WTC11 (cell line): ENCODE data around the gene FBXO31. TPM values are rescaled to one million over a fixed set of nuclear protein-coding genes. Genes with fewer than 3 reads are reported as not detected.

ENCODE experiments used
- ATAC-seq: fragments of 200-7000 bp; cut with Tn5 transposase; 2 replicates; pipeline ENCODE4 v1.10.0; 2021; ENCODE audit warnings: mild to moderate bottlenecking, moderate library complexity
- CTCF ChIA-PET: fragments of 300-600 bp; sonication (Branson Sonifier 250); formaldehyde crosslinking; loops from one replicate; lab custom pipeline; 2021; ENCODE audit warnings: antibody characterized with exemption; lab: Charles Lee
- POLR2A ChIA-PET: fragments of 350-600 bp; sonication (Branson Sonifier 250); formaldehyde crosslinking; loops from one replicate; lab custom pipeline; 2021; ENCODE audit warnings: antibody characterized with exemption; lab: Charles Lee
- DNase-seq: peaks from one replicate; pipeline ENCODE4 v3.0.0; 2021; ENCODE audit warnings: low spot score
- H3K27ac Mint-ChIP-seq: 2 replicates; pipeline ENCODE4 v1.8.0; 2021; ENCODE audit warnings: mixed read lengths
- H3K27me3 Mint-ChIP-seq: 2 replicates; pipeline ENCODE4 v1.8.0; 2021; ENCODE audit warnings: low read depth, mild to moderate bottlenecking, moderate library complexity, mixed read lengths
- H3K36me3 Mint-ChIP-seq: 2 replicates; pipeline ENCODE4 v1.8.0; 2021; ENCODE audit warnings: mixed read lengths
- H3K4me1 Mint-ChIP-seq: 2 replicates; pipeline ENCODE4 v1.8.0; 2022; ENCODE audit warnings: mixed read lengths
- H3K4me3 Mint-ChIP-seq: 2 replicates; pipeline ENCODE4 v1.8.0; 2021; ENCODE audit warnings: mild to moderate bottlenecking, moderate library complexity, mixed read lengths
- H3K9me3 Mint-ChIP-seq: 2 replicates; pipeline ENCODE4 v1.8.0; 2021; ENCODE audit warnings: mixed read lengths
- MXD4 ChIP-seq: fragments of 250-450 bp; sonication (Bioruptor Pico); IDR thresholded peaks from 2 replicates; pipeline ENCODE4 v1.8.0; 2021; ENCODE audit warnings: mild to moderate bottlenecking, moderate library complexity, borderline replicate concordance
- TEAD4 ChIP-seq: sonication (generic); formaldehyde crosslinking; IDR thresholded peaks from 2 replicates; pipeline ENCODE4 v1.8.0; 2022; ENCODE audit warnings: mild to moderate bottlenecking, missing genetic modification reagents
- ZNF138 ChIP-seq: sonication (generic); formaldehyde crosslinking; conservative IDR thresholded peaks from 2 replicates; pipeline ENCODE4 v1.8.1; 2022; ENCODE audit warnings: mild to moderate bottlenecking, moderate library complexity, missing genetic modification reagents
- ZNF263 ChIP-seq: sonication (generic); formaldehyde crosslinking; IDR thresholded peaks from 2 replicates; pipeline ENCODE4 v1.8.1; 2022; ENCODE audit warnings: low read depth, mild to moderate bottlenecking, moderate library complexity, missing genetic modification reagents
- ZNF396 ChIP-seq: fragments of 250-450 bp; sonication (Bioruptor Pico); IDR thresholded peaks from 2 replicates; pipeline ENCODE4 v1.8.0; 2021; ENCODE audit warnings: mild to moderate bottlenecking, moderate library complexity, borderline replicate concordance
- total RNA-seq: library from RNA; stranded (reverse); gene quantifications from 3 replicates; pipeline ENCODE4 v1.2.3, GENCODE V29; 2021
- TF ChIP-seq, protein P1 (sequence below): sonication (generic); formaldehyde crosslinking; IDR thresholded peaks from 2 replicates; pipeline ENCODE4 v1.8.0; 2023; ENCODE audit warnings: mild to moderate bottlenecking, missing genetic modification reagents
- TF ChIP-seq, protein P2 (sequence below): sonication (generic); formaldehyde crosslinking; IDR thresholded peaks from 2 replicates; pipeline ENCODE4 v1.8.1; 2023; ENCODE audit warnings: mild to moderate bottlenecking, missing genetic modification reagents
- TF ChIP-seq, protein P3 (sequence below): fragments of 250-450 bp; sonication (Bioruptor Pico); IDR thresholded peaks from 2 replicates; pipeline ENCODE4 v1.8.0; 2021; ENCODE audit warnings: mild to moderate bottlenecking
- TF ChIP-seq, protein P4 (sequence below): sonication (generic); formaldehyde crosslinking; IDR thresholded peaks from 2 replicates; pipeline ENCODE4 v1.8.1; 2022; ENCODE audit warnings: missing genetic modification reagents, borderline replicate concordance
- TF ChIP-seq, protein P5 (sequence below): sonication (generic); formaldehyde crosslinking; conservative IDR thresholded peaks from 2 replicates; pipeline ENCODE4 v1.8.1; 2023; ENCODE audit warnings: mild to moderate bottlenecking, low read depth, missing genetic modification reagents, moderate library complexity

The FBXO31 gene
- total RNA-seq, 1 experiment from 2014 or later, result 22.6 TPM

DNA sequence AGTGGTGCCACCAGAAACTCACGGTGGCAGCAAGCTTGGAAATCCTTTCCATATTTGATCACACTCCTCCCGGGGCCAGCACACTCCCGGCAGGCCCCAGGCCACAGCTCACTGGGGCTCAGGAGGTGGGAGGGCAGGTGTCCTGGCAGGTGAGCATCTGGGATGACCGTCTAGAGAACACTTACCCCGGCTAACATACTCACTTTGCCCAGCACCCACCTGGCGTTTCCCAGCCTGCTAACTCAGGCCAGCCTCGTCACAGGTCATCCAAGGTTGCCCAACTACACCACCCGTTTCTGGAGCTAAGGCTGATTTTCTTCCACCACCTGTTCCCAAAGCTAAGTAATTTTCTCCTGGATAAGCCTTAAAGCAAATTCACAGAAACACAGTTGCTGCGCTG is 24.9 kb downstream of the FBXO31 start:
- ATAC-seq, result no peak
- TF ChIP-seq, protein P1, sequence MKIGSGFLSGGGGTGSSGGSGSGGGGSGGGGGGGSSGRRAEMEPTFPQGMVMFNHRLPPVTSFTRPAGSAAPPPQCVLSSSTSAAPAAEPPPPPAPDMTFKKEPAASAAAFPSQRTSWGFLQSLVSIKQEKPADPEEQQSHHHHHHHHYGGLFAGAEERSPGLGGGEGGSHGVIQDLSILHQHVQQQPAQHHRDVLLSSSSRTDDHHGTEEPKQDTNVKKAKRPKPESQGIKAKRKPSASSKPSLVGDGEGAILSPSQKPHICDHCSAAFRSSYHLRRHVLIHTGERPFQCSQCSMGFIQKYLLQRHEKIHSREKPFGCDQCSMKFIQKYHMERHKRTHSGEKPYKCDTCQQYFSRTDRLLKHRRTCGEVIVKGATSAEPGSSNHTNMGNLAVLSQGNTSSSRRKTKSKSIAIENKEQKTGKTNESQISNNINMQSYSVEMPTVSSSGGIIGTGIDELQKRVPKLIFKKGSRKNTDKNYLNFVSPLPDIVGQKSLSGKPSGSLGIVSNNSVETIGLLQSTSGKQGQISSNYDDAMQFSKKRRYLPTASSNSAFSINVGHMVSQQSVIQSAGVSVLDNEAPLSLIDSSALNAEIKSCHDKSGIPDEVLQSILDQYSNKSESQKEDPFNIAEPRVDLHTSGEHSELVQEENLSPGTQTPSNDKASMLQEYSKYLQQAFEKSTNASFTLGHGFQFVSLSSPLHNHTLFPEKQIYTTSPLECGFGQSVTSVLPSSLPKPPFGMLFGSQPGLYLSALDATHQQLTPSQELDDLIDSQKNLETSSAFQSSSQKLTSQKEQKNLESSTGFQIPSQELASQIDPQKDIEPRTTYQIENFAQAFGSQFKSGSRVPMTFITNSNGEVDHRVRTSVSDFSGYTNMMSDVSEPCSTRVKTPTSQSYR (CRISPR knock-in tag), result no peak
- no peak for TF ChIP-seq MXD4
- TF ChIP-seq, protein P2, sequence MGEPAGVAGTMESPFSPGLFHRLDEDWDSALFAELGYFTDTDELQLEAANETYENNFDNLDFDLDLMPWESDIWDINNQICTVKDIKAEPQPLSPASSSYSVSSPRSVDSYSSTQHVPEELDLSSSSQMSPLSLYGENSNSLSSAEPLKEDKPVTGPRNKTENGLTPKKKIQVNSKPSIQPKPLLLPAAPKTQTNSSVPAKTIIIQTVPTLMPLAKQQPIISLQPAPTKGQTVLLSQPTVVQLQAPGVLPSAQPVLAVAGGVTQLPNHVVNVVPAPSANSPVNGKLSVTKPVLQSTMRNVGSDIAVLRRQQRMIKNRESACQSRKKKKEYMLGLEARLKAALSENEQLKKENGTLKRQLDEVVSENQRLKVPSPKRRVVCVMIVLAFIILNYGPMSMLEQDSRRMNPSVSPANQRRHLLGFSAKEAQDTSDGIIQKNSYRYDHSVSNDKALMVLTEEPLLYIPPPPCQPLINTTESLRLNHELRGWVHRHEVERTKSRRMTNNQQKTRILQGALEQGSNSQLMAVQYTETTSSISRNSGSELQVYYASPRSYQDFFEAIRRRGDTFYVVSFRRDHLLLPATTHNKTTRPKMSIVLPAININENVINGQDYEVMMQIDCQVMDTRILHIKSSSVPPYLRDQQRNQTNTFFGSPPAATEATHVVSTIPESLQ, result no peak
- TF ChIP-seq, protein P3, sequence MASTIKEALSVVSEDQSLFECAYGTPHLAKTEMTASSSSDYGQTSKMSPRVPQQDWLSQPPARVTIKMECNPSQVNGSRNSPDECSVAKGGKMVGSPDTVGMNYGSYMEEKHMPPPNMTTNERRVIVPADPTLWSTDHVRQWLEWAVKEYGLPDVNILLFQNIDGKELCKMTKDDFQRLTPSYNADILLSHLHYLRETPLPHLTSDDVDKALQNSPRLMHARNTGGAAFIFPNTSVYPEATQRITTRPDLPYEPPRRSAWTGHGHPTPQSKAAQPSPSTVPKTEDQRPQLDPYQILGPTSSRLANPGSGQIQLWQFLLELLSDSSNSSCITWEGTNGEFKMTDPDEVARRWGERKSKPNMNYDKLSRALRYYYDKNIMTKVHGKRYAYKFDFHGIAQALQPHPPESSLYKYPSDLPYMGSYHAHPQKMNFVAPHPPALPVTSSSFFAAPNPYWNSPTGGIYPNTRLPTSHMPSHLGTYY (CRISPR knock-in tag), result no peak
- TF ChIP-seq, protein P4, sequence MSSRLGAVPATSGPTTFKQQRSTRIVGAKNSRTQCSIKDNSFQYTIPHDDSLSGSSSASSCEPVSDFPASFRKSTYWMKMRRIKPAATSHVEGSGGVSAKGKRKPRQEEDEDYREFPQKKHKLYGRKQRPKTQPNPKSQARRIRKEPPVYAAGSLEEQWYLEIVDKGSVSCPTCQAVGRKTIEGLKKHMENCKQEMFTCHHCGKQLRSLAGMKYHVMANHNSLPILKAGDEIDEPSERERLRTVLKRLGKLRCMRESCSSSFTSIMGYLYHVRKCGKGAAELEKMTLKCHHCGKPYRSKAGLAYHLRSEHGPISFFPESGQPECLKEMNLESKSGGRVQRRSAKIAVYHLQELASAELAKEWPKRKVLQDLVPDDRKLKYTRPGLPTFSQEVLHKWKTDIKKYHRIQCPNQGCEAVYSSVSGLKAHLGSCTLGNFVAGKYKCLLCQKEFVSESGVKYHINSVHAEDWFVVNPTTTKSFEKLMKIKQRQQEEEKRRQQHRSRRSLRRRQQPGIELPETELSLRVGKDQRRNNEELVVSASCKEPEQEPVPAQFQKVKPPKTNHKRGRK, result no peak
- no peak for TF ChIP-seq ZNF263 (CRISPR knock-in tag)
- Mint-ChIP-seq H3K4me3 (no peak overlapping the region), H3K27ac (no peak overlapping the region), H3K9me3 (no peaks in the 10 kb centered on the region), H3K36me3 (peaks cover 15% of the 10 kb centered on the region), H3K4me1 (no peaks in the 10 kb centered on the region), H3K27me3 (no peaks in the 10 kb centered on the region)
- ChIA-PET POLR2A (no interaction called here), CTCF (no interaction called here)
- no peak for DNase-seq

DNA sequence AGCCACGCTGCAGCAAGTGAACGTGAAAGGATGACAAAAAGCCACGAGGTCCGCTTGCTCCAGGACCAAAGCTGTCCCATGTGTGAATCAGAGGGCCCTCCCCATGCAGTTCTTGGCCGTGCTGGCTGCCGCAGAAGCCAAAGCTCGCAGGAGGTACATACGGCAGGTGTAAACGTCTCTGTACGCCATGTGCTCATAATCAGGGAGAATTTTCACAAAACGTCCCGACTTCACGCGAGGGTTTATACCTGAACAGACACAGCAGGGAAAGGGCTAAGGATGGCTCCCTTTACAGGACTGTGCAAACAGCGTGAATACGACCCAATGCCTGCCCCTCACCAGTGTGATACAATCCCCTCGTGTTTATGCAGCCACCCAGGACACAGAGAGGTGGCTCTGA is 25.3 kb downstream of the FBXO31 start:
- H3K4me1 Mint-ChIP-seq, result no peaks in the 10 kb centered on the region
- TF ChIP-seq, protein P1 (CRISPR knock-in tag), result no peak
- TF ChIP-seq, protein P5, sequence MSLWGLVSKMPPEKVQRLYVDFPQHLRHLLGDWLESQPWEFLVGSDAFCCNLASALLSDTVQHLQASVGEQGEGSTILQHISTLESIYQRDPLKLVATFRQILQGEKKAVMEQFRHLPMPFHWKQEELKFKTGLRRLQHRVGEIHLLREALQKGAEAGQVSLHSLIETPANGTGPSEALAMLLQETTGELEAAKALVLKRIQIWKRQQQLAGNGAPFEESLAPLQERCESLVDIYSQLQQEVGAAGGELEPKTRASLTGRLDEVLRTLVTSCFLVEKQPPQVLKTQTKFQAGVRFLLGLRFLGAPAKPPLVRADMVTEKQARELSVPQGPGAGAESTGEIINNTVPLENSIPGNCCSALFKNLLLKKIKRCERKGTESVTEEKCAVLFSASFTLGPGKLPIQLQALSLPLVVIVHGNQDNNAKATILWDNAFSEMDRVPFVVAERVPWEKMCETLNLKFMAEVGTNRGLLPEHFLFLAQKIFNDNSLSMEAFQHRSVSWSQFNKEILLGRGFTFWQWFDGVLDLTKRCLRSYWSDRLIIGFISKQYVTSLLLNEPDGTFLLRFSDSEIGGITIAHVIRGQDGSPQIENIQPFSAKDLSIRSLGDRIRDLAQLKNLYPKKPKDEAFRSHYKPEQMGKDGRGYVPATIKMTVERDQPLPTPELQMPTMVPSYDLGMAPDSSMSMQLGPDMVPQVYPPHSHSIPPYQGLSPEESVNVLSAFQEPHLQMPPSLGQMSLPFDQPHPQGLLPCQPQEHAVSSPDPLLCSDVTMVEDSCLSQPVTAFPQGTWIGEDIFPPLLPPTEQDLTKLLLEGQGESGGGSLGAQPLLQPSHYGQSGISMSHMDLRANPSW (CRISPR knock-in tag), result no peak
- no peak for TF ChIP-seq ZNF396 (CRISPR knock-in tag)
- TF ChIP-seq ZNF138 (CRISPR knock-in tag), result no peak
- no peak for TF ChIP-seq TEAD4 (CRISPR knock-in tag)
- H3K27me3 Mint-ChIP-seq, result no peaks in the 10 kb centered on the region
- POLR2A ChIA-PET, result no interaction called here
- DNase-seq (no peak), ATAC-seq (no peak)
- no peak overlapping the region for H3K4me3 Mint-ChIP-seq
- peaks cover 15% of the 10 kb centered on the region for H3K36me3 Mint-ChIP-seq
- H3K27ac Mint-ChIP-seq, result 0 out of 2 replicates have a peak overlapping the region, but pooled peaks have one; percentile 29
- no peaks in the 10 kb centered on the region for H3K9me3 Mint-ChIP-seq
- CTCF ChIA-PET, result no interaction called here
